Measurements from ENCODE around the gene RAD9A.
A peak's percentile ranks its signal among the peaks of the same experiment; 100 is the strongest.

RAD9A gene

GRCh38 chr11:67429038-67429668, 37.4 kb downstream of the RAD9A start:
- no peak for DNase-seq

GRCh38 chr11:67429722-67430121, 37.9 kb downstream of the RAD9A start:
- no peak for DNase-seq

- no peak for DNase-seq
Observed at GRCh38 chr11:67431346-67432249, 39.8 kb downstream of the RAD9A start.

- no peak for DNase-seq
Observed at GRCh38 chr11:67432655-67433349, 41.0 kb downstream of the RAD9A start.

- no peak for DNase-seq
Observed at GRCh38 chr11:67433536-67434394, 42.0 kb downstream of the RAD9A start.

- DNase-seq: no peak
Observed at GRCh38 chr11:67434395-67434881, 42.7 kb downstream of the RAD9A start.

- DNase-seq: no peak
Observed at GRCh38 chr11:67435031-67435726, 43.4 kb downstream of the RAD9A start.

- DNase-seq: no peak
Observed at GRCh38 chr11:67435727-67436458, 44.1 kb downstream of the RAD9A start.

- DNase-seq: peak; percentile 57 to 69
Observed at GRCh38 chr11:67436459-67437081, 44.8 kb downstream of the RAD9A start.

- no peak for DNase-seq
Observed at GRCh38 chr11:67437082-67437808, 45.5 kb downstream of the RAD9A start, which contains the start of gene PTPRCAP. PTPRCAP (minus strand) TSS chr11:67437682; CDS start chr11:67437619, 63 bp downstream.

- DNase-seq: no peak
Observed at GRCh38 chr11:67437809-67438157, 46.0 kb downstream of the RAD9A start.

- no peak for DNase-seq
Observed at GRCh38 chr11:67438158-67438902, 46.5 kb downstream of the RAD9A start.

GRCh38 chr11:67439321-67440228, 47.8 kb downstream of the RAD9A start:
- peak in 1 of 2 experiments; percentile 39 for DNase-seq

GRCh38 chr11:67440229-67441097, 48.7 kb downstream of the RAD9A start:
- DNase-seq: no peak

GRCh38 chr11:67441098-67441563, 49.3 kb downstream of the RAD9A start:
- DNase-seq: no peak

- no peak for DNase-seq
Observed at GRCh38 chr11:67441731-67442351, 50.1 kb downstream of the RAD9A start.
